ENCODE measurements around the gene IP6K3. TPM values are rescaled to one million over a fixed set of nuclear protein-coding genes. Genes with fewer than 3 reads are reported as not detected.

Gene IP6K3, protein sequence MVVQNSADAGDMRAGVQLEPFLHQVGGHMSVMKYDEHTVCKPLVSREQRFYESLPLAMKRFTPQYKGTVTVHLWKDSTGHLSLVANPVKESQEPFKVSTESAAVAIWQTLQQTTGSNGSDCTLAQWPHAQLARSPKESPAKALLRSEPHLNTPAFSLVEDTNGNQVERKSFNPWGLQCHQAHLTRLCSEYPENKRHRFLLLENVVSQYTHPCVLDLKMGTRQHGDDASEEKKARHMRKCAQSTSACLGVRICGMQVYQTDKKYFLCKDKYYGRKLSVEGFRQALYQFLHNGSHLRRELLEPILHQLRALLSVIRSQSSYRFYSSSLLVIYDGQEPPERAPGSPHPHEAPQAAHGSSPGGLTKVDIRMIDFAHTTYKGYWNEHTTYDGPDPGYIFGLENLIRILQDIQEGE
- not detected for total RNA-seq

DNA sequence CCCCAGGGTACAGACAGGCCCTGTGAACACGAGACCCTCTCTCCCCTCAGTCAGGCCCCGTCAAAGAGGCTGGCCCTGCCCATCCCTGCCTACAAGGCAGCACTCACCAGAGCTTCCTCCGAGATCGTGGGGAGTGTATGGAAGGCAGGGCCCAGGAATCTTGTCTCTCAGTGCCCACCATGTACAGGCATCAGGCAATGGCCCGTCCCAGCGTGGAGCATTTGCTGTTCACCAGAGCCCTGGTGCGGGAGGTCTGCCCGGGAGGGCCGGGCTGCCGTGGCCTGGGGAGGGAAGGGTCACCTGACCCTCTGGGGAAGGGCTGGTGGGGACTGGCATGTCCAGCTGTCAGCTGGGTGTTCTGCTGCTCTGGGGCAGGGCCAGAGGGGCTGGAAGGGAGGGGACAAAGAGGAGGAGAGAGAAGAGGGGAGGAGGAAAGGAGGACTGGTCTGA lies at the start of gene IP6K3:
Gene IP6K3, minus strand, starts transcription at position 255 of the 450 bp plus-strand sequence. CDS start 11,429 bp downstream, outside the sequence.
- H3K27me3 Mint-ChIP-seq = peaks cover 7% of the 10 kb centered on the region
- H3K27ac Mint-ChIP-seq = no peak within 1 kb of the TSS
- no peaks in the 10 kb centered on the region for H3K9me3 Mint-ChIP-seq
- DNase-seq = no peak
- POLR2A ChIA-PET = no interaction called here
- H3K4me3 Mint-ChIP-seq = no peak within 1 kb of the TSS
- no peaks in the 10 kb centered on the region for H3K4me1 Mint-ChIP-seq
- CTCF ChIA-PET = interaction anchor here (1.6 kb wide), 1 partner anchor 35 kb away, joined by 8 read pairs; the partner anchor contains the start of gene UQCC2
- H3K36me3 Mint-ChIP-seq (ENCODE audit: low read depth) = no peaks in the 10 kb centered on the region

DNA sequence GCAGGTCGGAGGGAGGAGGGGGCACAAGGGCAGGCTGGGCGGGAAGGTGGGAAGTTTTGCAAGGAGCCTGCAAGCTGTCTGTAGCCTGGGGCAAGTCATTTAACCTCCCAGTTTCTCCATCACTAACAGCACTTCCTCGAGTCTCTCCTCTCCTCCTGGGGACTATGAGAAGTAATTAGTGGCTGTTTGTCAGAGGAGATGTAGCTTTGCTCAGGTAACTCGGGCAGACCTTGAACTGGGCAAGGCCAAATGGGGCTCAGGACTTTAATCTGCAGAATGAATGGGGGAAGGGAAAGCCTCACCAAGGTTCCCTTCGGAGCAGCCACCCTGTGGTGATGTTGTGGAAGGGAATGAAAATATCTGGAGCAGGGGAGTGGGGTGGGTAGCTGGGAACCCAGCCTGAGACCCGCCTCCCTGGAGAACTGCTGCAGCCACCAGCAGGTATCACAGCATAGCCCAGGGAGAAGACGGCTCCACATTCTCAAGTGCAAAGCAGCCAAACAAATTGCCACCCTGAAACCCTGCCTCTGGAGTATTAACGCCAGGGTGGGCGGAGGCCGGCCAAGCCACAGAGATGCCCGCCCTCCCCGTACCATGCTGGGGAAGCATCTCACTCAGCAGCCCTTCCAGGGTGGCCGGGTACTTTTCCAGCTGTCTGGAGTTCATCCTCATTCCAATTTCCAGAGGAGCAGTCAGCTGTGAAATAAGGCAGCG lies 48.4 kb upstream of the IP6K3 start:
- Mint-ChIP-seq H3K4me3 (no peak overlapping the region), H3K27me3 (peaks cover 18% of the 10 kb centered on the region), H3K4me1 (peaks cover 6% of the 10 kb centered on the region), H3K36me3 (ENCODE audit: low read depth) (no peaks in the 10 kb centered on the region), H3K9me3 (no peaks in the 10 kb centered on the region), H3K27ac (no peak overlapping the region)
- ChIA-PET CTCF (interaction anchor here (0.9 to 1.0 kb wide), 3 partner anchors 24 to 100 kb away, joined by 3 read pairs; no protein-coding TSS in a partner anchor), POLR2A (no interaction called here)
- no peak for DNase-seq

DNA sequence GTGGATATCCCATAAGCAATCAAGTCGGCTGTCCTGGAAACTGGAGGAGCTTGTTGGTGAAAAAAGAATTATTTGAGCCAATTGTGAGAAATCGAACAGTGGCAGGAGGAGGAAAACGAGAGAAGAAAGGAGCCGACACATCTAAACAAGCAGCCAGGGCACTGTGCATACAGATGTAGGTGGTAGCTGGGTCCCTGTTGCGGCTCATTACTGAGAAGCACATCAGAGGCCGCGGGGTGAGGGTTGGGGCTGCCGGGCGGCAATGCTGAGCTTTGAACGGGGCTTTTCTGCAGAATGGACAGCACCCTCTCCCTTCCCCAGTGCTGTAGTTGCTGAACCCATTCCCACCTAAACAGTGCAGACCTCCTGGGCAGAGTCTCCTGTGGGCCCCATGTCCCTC lies 46.3 kb upstream of the IP6K3 start:
- H3K4me1 Mint-ChIP-seq = peaks cover 14% of the 10 kb centered on the region
- DNase-seq = no peak
- peaks cover under 1% of the 10 kb centered on the region for H3K36me3 Mint-ChIP-seq (ENCODE audit: low read depth)
- ChIA-PET POLR2A (no interaction called here), CTCF (interaction anchor here (0.9 kb wide), 1 partner anchor 14 kb away, joined by 3 read pairs; no protein-coding TSS in a partner anchor)
- H3K4me3 Mint-ChIP-seq = no peak overlapping the region
- H3K27me3 Mint-ChIP-seq = peaks cover 13% of the 10 kb centered on the region
- no peaks in the 10 kb centered on the region for H3K9me3 Mint-ChIP-seq
- H3K27ac Mint-ChIP-seq = no peak overlapping the region

DNA sequence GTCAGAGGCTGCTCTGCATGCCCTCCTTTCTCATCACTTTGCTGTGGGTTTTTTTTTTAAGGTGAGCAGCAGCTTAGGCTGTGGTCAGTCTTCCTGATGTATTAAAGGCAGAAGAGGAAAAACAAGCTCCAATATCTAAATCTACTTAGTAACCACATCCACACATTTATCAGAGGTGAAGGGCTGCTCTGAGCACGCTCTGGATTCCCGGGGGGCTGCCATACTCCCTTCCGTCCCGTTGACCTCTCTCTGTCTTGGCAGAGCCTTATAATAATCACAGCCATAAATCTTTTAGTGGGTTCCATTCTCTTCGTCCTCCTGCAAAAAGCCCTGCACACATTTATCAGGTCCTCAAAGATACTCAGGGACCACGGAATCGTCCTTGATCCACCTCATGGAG lies 44.9 kb upstream of the IP6K3 start:
- CTCF ChIA-PET = interaction anchor here (1.1 kb wide), 1 partner anchor 20 kb away, joined by 4 read pairs; no protein-coding TSS in a partner anchor
- POLR2A ChIA-PET = no interaction called here
- H3K4me1 Mint-ChIP-seq = peaks cover 25% of the 10 kb centered on the region
- DNase-seq = no peak
- no peak overlapping the region for H3K4me3 Mint-ChIP-seq
- no peaks in the 10 kb centered on the region for H3K9me3 Mint-ChIP-seq
- peaks cover 5% of the 10 kb centered on the region for H3K36me3 Mint-ChIP-seq (ENCODE audit: low read depth)
- H3K27ac Mint-ChIP-seq = no peak overlapping the region
- peaks cover 7% of the 10 kb centered on the region for H3K27me3 Mint-ChIP-seq

DNA sequence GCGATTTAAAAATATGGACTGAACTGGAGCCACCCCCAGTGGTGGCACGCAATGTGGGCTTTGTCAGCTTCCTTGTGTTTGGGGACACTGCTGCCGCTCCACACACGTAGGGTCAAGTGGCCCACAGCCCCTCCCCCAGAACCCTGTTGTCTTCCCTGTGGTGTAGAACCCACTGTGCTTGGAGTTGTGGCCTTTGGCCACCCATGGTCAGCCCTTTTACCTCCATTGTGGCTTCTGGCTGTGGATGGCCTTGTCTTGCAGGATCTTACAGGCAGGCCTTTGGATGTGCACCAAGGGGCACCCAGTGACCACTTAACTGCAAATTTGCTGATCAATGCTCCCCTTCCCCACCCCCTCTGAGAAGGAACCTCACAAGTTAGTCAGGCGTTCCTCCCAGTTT lies 44.2 kb upstream of the IP6K3 start:
- Mint-ChIP-seq H3K4me1 (peaks cover 32% of the 10 kb centered on the region), H3K36me3 (ENCODE audit: low read depth) (peaks cover 12% of the 10 kb centered on the region), H3K27me3 (peaks cover 7% of the 10 kb centered on the region), H3K9me3 (no peaks in the 10 kb centered on the region), H3K27ac (no peak overlapping the region), H3K4me3 (no peak overlapping the region)
- CTCF ChIA-PET = interaction anchor here (1.1 kb wide), 1 partner anchor 19 kb away, joined by 4 read pairs; no protein-coding TSS in a partner anchor
- DNase-seq = no peak
- POLR2A ChIA-PET = no interaction called here

DNA sequence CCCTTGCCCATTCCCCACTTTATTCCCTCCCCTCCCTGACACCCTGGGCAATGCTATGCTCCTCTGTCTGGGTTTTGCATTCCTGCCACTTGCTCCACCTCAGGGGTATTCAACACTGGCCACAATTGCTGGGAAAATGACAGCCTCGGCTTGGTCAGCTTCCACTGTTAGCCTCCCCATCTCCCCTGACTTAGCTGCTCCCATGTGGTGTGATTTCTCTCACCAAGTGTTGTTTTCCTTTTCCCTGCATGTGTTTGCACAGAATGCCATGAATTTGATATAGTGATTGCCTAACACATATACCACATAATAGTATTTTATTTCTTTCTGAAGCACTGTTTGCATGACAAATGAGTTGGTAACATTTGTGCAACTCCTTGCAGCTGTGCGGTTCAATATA lies 43.7 kb upstream of the IP6K3 start:
- CTCF ChIA-PET = no interaction called here
- Mint-ChIP-seq H3K9me3 (no peaks in the 10 kb centered on the region), H3K27me3 (peaks cover 7% of the 10 kb centered on the region), H3K36me3 (ENCODE audit: low read depth) (peaks cover 14% of the 10 kb centered on the region), H3K27ac (no peak overlapping the region), H3K4me1 (peaks cover 38% of the 10 kb centered on the region), H3K4me3 (no peak overlapping the region)
- POLR2A ChIA-PET = no interaction called here
- DNase-seq = no peak

DNA sequence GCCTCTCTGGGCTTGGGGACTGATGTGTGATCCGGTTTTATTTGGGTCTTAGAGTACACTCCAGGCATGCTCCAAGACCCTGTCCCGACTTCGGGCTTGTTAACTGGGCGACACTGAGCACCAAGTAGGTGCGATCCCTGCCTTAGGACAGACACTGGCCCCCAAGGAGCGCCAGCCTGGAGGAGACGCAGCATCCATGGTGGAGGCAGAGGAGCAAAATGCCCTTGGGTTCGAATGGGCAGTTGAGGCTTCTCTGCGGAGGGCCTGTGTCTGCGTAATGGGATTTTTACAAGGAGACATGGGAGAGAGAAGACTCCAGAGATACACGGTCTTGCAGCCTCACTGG lies 42.8 kb upstream of the IP6K3 start:
- no peak for DNase-seq
- peak overlapping the region; percentile 81 for H3K27ac Mint-ChIP-seq
- POLR2A ChIA-PET = no interaction called here
- H3K27me3 Mint-ChIP-seq = peaks cover 7% of the 10 kb centered on the region
- H3K9me3 Mint-ChIP-seq = no peaks in the 10 kb centered on the region
- H3K4me1 Mint-ChIP-seq = peaks cover 46% of the 10 kb centered on the region
- peak overlapping the region; percentile 75 for H3K4me3 Mint-ChIP-seq
- peaks cover 23% of the 10 kb centered on the region for H3K36me3 Mint-ChIP-seq (ENCODE audit: low read depth)
- CTCF ChIA-PET = interaction anchor here (1.1 kb wide), 1 partner anchor 125 kb away, joined by 3 read pairs; no protein-coding TSS in a partner anchor

DNA sequence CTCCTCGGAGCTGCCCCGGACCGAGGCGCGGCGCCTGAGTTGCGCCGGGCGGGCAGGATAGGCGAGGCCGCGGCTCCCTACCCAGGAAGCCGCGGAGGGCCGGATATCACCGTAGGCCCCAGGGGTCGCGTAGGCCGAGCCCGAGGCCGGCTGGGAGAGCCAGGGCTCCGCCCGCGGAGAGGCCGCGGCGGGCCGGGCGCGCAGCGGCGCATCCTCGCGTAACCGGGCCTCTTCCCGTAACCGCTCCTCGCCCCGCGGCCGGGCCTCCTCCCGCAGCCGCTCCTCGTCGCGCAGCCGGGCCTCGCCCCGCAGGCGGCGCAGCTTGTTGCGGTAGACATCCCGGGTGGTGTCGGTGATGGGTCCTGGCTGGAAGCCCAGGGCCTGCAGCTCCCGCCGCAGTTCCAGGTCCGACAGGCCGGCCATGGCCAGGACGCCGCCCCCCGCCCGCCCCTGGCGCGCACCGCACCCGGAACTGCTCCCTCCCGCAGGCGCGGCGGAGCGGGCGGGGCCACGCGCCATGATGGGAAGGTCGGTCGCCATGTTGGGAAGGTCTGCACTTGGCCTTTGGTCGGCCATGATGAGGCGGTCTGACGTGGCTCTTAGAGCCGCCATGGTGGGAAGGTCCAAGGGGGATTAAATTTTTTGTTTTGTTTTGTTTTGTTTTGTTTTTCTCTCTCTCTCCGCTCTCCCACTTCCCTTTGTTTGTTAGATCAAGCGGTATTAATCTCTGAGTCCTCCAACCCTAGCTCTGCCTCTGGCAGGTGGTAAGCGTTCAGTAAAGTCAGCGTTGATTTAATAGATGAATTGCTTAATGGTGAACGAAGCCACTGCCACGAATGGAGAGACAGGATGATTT lies 42.2 kb upstream of the IP6K3 start, which contains the start of gene LEMD2:
Gene LEMD2, minus strand, starts transcription at position 437 of the 856 bp plus-strand sequence. Its CDS starts 14 bp downstream, at position 423.
- ChIA-PET CTCF (interaction anchor here (0.5 to 1.1 kb wide), 2 partner anchors 106 to 126 kb away, joined by 3 to 4 read pairs; no protein-coding TSS in a partner anchor), POLR2A (no interaction called here)
- peaks cover 48% of the 10 kb centered on the region for H3K4me1 Mint-ChIP-seq
- peaks cover 26% of the 10 kb centered on the region for H3K36me3 Mint-ChIP-seq (ENCODE audit: low read depth)
- peak within 1 kb of the TSS; percentile 95 for H3K27ac Mint-ChIP-seq
- H3K4me3 Mint-ChIP-seq = peak within 1 kb of the TSS; percentile 85
- DNase-seq = peak; percentile 89
- H3K9me3 Mint-ChIP-seq = no peaks in the 10 kb centered on the region
- peaks cover 5% of the 10 kb centered on the region for H3K27me3 Mint-ChIP-seq

DNA sequence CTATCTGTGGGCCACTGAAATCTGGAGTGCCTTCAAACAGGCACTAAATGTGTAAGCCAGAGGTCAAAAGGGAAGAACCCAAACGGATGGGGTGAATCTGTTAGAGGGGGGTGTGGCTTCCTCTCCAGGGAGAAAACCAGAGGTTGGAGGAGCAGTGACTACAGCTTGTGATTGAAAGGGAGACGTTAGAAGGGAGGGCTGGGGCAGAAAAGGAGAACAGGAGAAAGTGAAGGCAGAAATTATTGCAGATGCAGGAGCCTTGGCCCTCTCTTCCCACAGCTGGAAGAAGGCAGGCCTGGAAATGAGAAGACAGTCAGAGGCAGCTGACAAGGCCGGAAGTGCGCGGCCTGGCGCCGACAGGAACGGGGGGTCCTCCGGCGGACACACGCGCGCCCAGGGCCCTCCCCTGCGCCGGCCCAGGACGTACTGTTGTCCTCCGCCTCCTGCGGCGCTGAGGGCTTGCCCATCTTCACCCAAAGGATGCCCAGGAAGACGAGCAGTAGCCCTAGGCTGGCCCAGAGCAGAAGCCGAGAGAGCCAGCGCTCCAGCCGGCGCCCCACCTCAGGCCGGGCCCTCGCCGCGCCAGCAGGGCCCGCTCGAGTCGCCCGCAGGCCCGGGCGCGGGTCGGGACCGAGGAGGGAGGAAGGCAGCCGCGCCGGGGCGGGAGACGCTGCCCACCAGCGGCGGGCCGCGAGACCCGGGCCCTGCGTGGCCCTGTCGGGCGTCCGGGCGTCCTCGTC lies 41.4 kb upstream of the IP6K3 start:
- Mint-ChIP-seq H3K9me3 (no peaks in the 10 kb centered on the region), H3K27me3 (peaks cover 3% of the 10 kb centered on the region), H3K27ac (peak overlapping the region; percentile 95), H3K36me3 (ENCODE audit: low read depth) (peaks cover 33% of the 10 kb centered on the region), H3K4me3 (peak overlapping the region; percentile 85), H3K4me1 (peaks cover 49% of the 10 kb centered on the region)
- ChIA-PET POLR2A (interaction anchor here (0.6 to 0.7 kb wide), 3 partner anchors 10 to 469 kb away, joined by 3 read pairs; no protein-coding TSS in a partner anchor), CTCF (interaction anchor here (0.5 to 1.5 kb wide), 4 partner anchors 10 to 240 kb away, joined by 3 to 4 read pairs (median 4); no protein-coding TSS in a partner anchor)
- peak; percentile 69 for DNase-seq

DNA sequence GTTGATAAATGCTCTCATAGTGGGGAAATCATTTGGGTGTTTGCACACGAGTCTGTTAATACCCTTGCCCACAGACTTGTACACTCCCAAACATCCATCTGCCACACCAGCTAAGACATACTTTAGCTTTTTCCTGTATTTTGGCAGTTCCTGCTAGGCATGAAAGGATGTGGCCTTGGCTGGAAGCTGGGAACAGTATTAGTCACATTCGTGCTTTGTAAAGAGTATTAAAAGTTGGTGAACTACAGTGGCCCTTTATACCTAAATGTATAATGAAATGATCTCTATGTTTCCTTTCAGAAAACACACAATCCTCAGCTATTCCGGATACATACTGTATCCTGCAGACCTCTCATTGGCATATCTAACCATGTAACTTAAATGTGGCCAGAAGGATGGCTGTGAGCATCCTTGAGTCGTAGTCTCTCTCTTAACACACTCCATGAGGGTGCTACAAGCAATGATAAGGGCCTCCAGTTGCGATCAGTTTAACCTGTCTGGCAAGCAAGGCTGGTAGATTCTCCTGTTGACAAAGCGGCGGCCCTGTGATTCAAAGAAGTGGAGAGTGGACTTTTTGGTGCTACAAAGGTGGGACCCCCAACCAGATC lies 40.7 kb upstream of the IP6K3 start:
- DNase-seq = no peak
- Mint-ChIP-seq H3K4me1 (peaks cover 49% of the 10 kb centered on the region), H3K9me3 (no peaks in the 10 kb centered on the region), H3K27ac (peak overlapping the region; percentile 95), H3K27me3 (no peaks in the 10 kb centered on the region), H3K36me3 (ENCODE audit: low read depth) (peaks cover 37% of the 10 kb centered on the region), H3K4me3 (peak overlapping the region; percentile 85)
- ChIA-PET CTCF (interaction anchor here (0.6 to 1.5 kb wide), 3 partner anchors 9 to 241 kb away, joined by 3 to 4 read pairs (median 4); no protein-coding TSS in a partner anchor), POLR2A (interaction anchor here (0.6 to 0.7 kb wide), 3 partner anchors 11 to 469 kb away, joined by 3 read pairs; no protein-coding TSS in a partner anchor)

DNA sequence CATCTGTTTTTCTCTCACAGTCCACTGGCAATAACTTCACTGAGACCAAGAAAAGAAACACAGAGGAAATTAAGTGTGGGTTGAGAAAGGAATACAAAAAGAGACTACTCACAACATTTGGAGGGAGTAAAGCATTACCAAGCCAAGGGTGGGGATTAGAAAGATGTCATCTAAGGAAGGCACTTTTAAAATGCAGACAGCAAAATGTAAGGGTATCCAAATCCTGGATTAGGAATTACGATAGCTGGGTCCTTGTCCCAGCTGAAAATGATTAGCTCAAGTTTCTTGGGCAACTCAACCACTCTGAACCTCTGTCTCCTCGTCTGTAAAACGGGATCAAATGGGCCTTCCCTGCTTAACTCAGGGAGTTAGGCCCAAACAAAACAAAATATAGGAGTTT lies 40.0 kb upstream of the IP6K3 start:
- ChIA-PET CTCF (interaction anchor here (1.5 kb wide), 1 partner anchor 8 kb away, joined by 4 read pairs; no protein-coding TSS in a partner anchor), POLR2A (no interaction called here)
- Mint-ChIP-seq H3K36me3 (ENCODE audit: low read depth) (peaks cover 41% of the 10 kb centered on the region), H3K4me1 (peaks cover 49% of the 10 kb centered on the region), H3K27ac (no peak overlapping the region), H3K9me3 (no peaks in the 10 kb centered on the region), H3K4me3 (peak overlapping the region; percentile 85), H3K27me3 (no peaks in the 10 kb centered on the region)
- DNase-seq = no peak
